OCI-M1 (cell line): ENCODE data around the gene NHSL1.

ENCODE experiments used
- DNase-seq: peaks from one replicate; lab custom pipeline; 2025; lab: John Stamatoyannopoulos, UW

Gene NHSL1

DNA sequence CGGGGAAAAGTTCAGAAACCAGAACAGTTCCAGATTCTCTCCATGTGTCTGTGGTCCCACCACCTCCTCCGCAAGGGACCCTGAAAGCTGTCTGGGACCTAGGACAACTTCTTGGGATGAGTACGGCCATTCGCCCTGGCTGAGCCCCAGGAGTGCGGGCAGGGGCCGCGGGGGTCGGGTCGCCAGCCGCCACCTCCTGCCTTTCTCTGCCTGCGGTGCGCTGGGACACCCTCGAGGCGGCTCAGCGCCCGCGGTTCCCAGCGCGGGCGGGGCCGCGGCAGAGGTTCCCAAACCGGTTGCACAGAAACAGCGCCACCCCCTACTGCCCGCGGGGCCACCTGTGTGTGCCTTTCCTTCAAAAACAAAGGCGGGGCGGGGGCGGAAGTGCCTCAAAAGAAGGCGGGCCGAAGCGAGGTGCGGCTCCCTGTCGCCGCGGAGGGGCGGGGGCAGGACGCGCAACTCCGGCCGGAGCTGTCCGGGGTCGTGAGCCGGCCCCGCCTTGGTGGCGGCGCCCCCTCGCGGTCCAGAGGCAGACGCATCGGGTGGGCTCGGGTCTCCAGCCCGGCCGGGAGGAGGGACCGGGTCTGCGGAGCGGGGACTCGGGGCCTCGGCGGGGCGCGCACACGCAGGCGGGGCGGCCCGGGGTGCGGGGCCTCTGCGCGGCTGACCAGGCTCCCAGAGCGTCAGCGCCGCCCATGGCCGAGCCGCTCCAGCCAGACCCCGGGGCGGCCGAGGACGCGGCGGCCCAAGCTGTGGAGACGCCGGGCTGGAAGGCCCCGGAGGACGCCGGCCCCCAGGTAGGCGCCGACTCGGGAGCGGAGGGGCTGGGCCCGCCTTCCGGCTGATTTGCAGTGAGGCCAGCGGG, 95.3 kb downstream of the NHSL1 start, which contains the start of gene HEBP2:
Gene HEBP2 (plus strand): TSS at position 423 of the 865 bp plus-strand sequence. CDS start 273 bp downstream, at position 696.
- DNase-seq = peak; percentile 98

- peak; percentile 75 for DNase-seq
These were observed 95.9 kb downstream of the NHSL1 start for GRCh38 chr6:138403324-138403800.

- DNase-seq = no peak
These were observed 96.5 kb downstream of the NHSL1 start for GRCh38 chr6:138402838-138403187.

- no peak for DNase-seq
These were observed 97.1 kb downstream of the NHSL1 start for GRCh38 chr6:138401960-138402837.

GRCh38 chr6:138400326-138400725, 99.0 kb downstream of the NHSL1 start:
- DNase-seq = no peak

GRCh38 chr6:138397128-138398122, 101.9 kb downstream of the NHSL1 start:
- DNase-seq = no peak

DNA sequence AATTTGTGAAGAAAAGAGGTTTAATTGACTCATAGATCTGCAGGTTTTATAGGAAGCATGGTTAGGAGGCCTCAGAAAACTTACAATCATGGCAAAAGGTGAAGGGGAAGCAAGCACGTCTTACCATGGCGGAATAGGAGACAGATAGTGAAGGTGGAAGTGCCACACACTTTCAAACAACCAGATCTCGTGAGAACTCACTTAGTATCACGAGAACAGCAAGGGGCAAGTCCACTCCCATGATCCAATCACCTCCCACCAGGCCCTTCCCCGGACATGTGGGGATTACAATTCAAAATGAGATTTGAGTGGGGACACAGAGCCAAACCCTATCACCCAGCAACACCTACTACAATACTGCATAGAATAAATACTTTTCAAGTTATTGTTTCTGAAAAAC, 102.6 kb downstream of the NHSL1 start:
- DNase-seq = no peak

DNA sequence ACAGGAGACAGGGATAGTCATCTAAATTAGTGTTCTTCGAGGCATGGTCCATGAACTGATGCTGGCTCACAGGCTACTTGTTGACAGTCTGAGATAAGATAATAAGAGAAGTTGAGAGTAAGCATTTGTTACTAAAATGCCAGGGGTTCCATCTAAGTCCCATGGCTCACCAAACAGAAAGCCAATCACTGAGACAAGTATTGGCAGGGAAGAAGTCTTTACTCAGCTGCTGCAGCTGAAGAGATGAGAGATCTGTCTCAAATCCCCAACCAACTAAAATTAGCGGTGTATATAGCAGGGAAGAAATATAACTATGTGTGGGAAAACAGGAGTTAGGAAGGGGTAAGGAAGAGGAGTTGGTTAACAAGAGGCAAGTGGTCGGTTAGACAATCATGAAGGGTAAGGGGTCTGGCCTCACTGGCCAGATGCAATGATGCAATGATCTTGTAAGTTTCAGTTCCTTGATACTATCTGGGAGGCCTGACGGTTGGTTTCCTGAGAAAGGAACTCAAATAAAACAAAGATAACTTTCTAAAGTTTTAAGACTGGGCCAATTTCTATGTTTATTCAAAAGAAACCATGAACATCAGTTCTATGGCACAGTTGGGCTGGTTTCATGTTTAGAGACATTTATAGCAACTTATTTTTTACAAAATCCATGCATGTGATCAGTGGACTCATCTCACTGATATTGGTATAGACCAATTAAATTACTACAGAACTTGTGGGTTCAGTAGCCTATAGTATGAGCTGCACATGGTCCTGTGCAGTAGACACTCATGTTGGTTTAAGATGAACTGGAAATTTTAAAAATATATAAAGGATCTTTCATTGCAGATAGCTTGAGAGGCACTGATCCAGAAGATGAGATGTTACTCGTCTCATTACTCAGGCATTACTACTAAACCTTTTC, 105.2 kb downstream of the NHSL1 start:
- DNase-seq = peak; percentile 85

GRCh38 chr6:138389551-138389950, 109.7 kb downstream of the NHSL1 start:
- no peak for DNase-seq

- no peak for DNase-seq
These were observed 111.5 kb downstream of the NHSL1 start for GRCh38 chr6:138387577-138388368.

DNA sequence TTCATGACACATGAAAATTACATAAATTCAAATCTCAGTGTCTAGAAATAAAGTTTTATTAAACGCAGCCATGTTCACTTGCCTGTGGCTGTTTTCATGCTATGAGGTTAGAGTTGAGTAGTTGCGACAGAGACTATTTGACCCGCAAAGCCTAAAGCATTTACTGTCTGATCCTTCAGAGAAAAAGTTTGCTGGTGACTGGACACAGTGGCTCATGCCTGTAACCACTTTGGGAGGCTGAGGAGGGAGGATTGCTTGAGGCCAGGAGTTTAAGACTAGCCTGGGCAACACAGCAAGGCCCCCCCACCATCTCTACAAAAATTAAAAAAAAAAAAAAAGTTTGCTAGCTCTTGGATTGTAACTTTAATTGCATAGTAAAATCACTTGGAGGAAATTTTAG, 112.4 kb downstream of the NHSL1 start:
- DNase-seq = no peak

GRCh38 chr6:138383776-138384175, 115.5 kb downstream of the NHSL1 start:
- no peak for DNase-seq

- no peak for DNase-seq
These were observed 116.6 kb downstream of the NHSL1 start for GRCh38 chr6:138382498-138383265.

DNA sequence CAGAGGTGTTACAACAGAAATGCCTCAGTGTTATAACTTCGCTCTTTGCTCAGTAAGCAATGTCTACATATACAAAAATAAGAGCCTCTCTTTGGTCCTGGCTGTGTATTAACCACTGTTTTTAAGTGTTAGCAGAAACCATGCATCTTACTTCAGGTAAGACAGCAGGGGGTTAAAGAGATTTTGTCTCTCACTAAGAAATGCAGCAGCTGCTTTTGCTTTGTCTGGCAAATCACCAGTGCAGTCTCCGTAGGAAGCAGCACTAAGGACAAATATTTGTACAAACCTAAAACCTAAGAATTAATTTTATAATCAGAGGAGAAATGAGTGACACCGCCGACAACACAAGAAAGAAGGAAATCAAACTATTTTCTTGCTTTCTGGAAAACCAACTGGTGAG, 120.8 kb downstream of the NHSL1 start:
- DNase-seq = no peak

DNA sequence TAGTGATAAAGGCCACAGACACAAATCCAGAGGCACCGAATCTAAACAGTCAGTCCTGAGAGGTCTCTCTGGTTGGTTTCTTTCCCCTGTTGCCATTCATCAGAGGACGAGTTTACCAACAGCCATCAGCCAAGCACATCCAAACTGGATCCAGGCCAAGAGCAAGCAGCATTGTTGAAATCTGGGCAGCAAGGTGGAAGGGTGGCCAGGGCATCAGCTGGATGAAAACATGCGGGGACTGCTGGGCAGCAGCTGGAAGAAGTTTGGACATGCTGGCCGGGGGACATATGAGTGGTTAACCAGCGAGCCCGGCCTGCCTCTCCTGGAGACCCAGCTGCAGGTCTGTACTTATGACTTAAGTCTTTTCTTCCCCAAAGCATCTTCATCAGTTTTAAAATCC, 121.5 kb downstream of the NHSL1 start, which contains the start of gene SMIM28:
Gene SMIM28 (plus strand): TSS at position 62 of the 400 bp plus-strand sequence. CDS start 168 bp downstream, at position 230.
- no peak for DNase-seq

DNA sequence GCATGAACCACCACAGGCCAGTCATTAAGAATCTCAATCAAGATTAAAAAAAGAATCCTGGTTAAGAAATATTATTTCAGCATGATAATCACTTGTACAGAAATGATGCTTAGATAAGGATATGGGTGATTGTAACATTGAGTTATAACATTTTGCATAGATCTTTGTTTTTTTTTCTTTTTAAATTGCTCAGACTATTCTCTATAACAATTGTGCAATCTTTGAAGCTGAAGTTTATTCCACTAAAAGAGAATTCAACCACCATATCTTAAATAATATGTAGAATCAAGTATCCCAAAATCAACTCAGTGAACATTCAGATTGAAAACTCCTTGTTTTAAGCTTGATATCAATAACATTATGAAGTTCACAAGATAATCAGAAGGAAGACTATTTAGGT, 122.3 kb downstream of the NHSL1 start:
- no peak for DNase-seq

DNA sequence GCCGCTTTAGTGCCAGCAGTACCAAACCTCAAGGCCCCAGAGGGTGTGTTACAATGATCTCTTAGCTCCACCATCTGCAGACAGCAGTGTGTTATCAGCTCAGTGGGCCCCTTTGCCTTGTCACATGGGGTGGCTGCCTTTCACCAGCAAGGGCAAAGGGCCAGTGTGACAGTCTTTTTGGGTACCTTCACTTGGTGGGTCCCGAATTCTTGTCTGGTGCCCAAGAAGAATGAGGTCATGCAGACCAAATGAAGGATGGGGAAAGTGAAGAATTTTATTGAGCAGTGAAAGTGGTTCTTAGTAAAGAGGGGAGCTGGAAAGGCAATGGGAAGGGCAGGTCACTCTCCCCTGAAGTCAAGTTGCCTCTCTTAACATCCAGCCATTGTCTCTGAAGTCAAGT, 124.5 kb downstream of the NHSL1 start:
- peak; percentile 28 for DNase-seq

- no peak for DNase-seq
These were observed 125.1 kb downstream of the NHSL1 start for GRCh38 chr6:138374230-138374629.
